Choroid plexus epithelial cell (primary cell): Measurements from ENCODE around the gene ARHGAP22.

Experiments
- DNase-seq: peaks from one replicate; pipeline ENCODE4 v3.0.0-alpha.2; 2010; ENCODE audit warnings: low read depth
- H3K4me3 ChIP-seq: 2 replicates; pipeline ENCODE4 v1.5.1; 2011; ENCODE audit warnings: low read depth, mild to moderate bottlenecking, control low read depth, low read length, moderate library complexity
- CTCF ChIP-seq: conservative IDR thresholded peaks from 2 replicates; pipeline ENCODE4 v1.5.1; 2011; ENCODE audit warnings: low read depth, mild to moderate bottlenecking, control low read depth, inconsistent platforms, low read length, moderate library complexity

The ARHGAP22 gene

GRCh38 chr10:48414778-48415177 lies 190.1 kb downstream of the ARHGAP22 start:
- no peak for DNase-seq
- no peak overlapping the region for H3K4me3 ChIP-seq
- no peak for TF ChIP-seq CTCF

GRCh38 chr10:48414160-48414559 lies 190.7 kb downstream of the ARHGAP22 start:
- TF ChIP-seq CTCF: no peak
- no peak overlapping the region for H3K4me3 ChIP-seq
- no peak for DNase-seq

- TF ChIP-seq CTCF: no peak
- DNase-seq: no peak
- H3K4me3 ChIP-seq: no peak overlapping the region
Measured at GRCh38 chr10:48412933-48413332, 191.9 kb downstream of the ARHGAP22 start.

GRCh38 chr10:48412081-48412480 lies 192.8 kb downstream of the ARHGAP22 start:
- no peak overlapping the region for H3K4me3 ChIP-seq
- no peak for DNase-seq
- no peak for TF ChIP-seq CTCF

GRCh38 chr10:48411510-48411909 lies 193.4 kb downstream of the ARHGAP22 start:
- DNase-seq: no peak
- no peak for TF ChIP-seq CTCF
- no peak overlapping the region for H3K4me3 ChIP-seq

- no peak for DNase-seq
- TF ChIP-seq CTCF: no peak
Measured at GRCh38 chr10:48410503-48410902, 194.4 kb downstream of the ARHGAP22 start.

GRCh38 chr10:48406658-48407057 lies 198.2 kb downstream of the ARHGAP22 start:
- H3K4me3 ChIP-seq: no peak overlapping the region
- no peak for TF ChIP-seq CTCF
- DNase-seq: no peak

More at GRCh38 chr10:48410503-48410902, 194.4 kb downstream of the ARHGAP22 start:
- no peak overlapping the region for H3K4me3 ChIP-seq
